GM19023 (cell line): ENCODE data around the gene ZEB2.

Experiments
- ATAC-seq: cut with Tn5 transposase; IDR thresholded peaks from one replicate; pipeline ENCODE4 v1.9.1; 2021; ENCODE audit warnings: mild to moderate bottlenecking, moderate library complexity; ENCODE audit not compliant: unreplicated experiment

Gene ZEB2

GRCh38 chr2:144496977-144497598 is 22.8 kb downstream of the ZEB2 start:
- no peak for ATAC-seq

DNA sequence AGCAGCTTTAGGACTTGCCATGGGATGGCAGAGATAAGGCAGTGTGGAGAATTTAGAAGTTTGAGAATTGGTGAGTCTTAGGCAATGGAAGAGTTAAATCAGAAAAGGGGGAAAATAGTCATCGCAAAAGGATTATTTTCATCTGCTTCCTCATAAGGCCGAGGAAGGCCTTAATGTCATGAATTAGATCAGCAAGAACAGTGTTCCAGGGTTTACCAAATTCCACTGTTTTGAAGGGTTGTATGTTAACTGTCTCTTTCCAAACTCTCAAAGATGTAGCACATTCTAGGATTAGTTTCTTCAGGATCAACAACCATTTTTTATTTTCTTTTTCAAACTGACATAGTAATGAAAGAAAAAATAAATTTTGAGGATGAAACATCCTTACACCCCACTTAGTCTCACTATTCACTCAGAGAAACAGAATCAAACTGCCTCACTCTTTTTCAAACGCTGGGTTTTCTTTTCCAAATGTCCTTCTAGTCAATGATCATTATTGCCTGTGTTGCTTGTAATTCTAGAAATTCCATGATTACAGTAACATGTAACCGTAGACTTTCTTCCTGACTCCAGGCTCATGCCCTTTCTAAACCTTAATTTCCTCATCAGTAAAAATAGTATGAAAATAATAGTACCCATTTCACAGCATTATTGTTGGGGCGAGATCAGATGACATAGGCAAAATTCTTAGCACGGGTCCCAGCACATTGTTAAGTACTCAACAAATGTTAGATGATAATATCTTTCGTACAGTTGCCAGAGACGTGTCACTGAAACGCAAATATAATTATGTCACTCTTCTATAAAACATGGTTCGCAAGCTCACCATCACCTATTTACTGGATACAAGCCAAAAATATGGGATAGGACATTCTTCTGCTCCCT is 23.6 kb downstream of the ZEB2 start:
- ATAC-seq: no peak

- no peak for ATAC-seq
These were observed 24.5 kb downstream of the ZEB2 start for GRCh38 chr2:144495227-144496091.

GRCh38 chr2:144493027-144493809 is 26.7 kb downstream of the ZEB2 start:
- no peak for ATAC-seq

- no peak for ATAC-seq
These were observed 29.1 kb downstream of the ZEB2 start for GRCh38 chr2:144490857-144491256.

DNA sequence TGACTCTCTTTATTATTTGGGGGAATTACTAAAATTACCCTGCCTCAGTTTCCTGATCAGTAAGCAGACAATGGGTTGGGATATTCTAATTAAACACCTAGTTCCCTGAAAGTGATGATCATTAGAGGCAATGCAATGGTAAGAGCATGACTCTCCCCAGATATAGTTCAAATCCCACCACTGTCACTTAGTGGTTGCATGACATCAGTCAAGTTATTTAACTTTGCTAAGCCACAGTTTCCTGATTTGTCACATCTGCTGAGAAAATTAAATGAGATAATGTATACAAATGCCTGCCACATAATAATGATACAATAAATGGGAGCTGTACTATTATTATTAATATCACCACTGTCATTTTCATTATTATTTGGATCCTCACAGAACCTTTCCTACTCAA is 29.9 kb downstream of the ZEB2 start:
- ATAC-seq: no peak

GRCh38 chr2:144489315-144489916 is 30.5 kb downstream of the ZEB2 start:
- no peak for ATAC-seq

DNA sequence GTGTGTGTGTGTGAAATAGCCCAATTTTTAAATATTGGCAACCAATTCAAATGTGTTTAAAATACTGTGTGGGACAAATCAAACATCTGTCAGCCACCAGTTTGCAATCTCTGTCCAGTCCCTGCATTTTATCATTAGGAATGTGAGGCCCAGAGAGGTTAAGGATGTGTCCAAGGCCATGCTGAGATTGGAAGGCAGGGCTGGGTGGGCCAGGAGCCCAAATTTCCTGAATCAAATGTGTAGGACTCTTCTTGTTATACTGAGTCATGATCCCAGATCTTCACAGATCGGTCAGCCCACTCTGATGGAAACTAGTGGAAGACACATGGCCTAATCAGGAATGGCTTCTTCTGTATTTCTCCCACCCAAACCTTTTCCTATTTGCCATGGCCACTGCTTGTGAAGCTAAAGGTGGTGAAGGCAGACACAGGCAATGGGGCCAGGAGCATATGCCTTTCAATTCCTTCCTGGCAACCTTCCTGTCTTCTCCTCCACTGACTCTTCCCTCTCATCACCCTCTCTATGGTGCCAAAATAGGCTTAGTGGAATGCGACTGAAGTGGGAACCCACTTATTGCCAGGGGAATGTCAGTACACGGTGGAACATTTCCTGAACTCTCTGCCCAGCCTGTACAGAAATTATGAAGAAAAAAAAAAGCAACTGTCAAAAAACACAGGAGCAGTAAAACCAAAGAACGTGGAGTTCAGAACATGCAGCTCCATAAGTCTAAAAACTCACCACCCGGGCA is 35.5 kb downstream of the ZEB2 start:
- ATAC-seq: no peak

DNA sequence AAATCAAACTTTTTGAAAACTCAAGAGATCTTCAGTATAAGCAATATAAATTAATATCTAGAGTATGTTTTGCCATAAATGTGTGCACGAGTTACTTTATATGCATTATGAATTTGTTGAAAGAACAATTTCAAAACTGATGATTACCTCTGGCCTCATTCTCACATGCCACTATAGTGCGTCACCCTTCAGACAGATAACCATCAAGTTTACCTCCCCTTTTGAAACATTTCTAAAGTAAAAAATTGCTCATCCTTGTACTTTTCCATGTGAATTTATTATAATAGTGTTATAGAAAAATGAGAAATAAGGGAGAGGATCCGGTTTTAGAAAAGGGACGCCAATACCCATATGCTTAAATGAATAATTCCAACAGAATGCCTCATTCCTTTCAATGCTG is 38.3 kb downstream of the ZEB2 start:
- ATAC-seq: no peak

- ATAC-seq: no peak
These were observed 38.8 kb downstream of the ZEB2 start for GRCh38 chr2:144481109-144481508.

DNA sequence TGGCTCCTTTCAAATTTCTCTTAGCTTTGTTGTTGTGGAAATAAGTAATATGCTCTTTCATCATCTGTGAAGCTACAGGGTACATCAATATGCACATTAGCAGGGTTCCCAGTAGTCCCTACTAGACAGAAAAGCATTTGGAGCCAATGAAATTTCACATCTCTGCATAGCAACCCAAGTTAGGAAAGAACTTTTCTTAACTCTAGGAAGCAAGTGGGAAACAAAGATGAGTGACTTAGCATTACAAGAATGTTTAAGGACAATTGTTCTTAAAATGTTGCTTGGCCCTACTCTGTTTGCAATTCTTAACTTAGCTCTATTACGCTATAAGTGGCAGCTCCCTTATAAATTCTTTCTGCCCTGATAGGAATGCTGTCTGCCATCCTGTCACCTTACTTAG is 39.6 kb downstream of the ZEB2 start:
- no peak for ATAC-seq

DNA sequence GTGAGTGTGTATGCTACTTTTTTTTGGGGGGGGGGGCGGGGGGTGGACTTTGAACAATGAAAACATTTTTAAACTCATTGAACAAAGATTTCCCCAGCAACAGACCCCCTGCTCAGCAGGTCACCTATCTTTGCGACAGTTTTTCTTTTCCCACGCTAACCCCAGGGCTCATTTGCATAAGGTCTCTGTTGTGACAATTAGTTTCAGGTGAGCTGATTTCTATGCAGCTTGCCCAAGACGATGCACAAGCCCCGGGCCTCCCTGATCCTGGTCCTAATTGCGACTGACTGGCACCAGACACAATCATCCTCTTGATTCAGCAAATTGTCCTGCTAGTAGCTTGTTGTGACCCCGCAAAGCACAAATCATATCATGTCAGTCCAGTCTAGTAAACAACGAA is 40.3 kb downstream of the ZEB2 start:
- ATAC-seq: no peak

- ATAC-seq: no peak
These were observed 40.8 kb downstream of the ZEB2 start for GRCh38 chr2:144479138-144479537.

DNA sequence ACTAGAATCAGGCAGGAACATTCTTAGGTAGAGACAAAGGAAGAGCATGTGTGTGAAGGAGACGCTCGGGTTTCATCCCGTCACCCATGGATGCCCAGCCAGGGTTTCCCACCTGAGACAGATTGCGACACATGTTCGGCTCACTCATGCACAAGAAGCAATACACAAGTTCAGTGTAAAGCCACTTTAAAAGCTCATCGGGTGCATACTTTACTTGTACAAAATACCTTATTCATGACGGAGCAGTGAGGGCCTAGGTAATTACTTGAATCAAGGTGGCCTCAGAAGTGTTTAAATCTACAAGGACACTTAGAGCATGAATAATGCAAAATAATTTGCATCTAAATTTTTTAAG is 42.0 kb downstream of the ZEB2 start:
- no peak for ATAC-seq

DNA sequence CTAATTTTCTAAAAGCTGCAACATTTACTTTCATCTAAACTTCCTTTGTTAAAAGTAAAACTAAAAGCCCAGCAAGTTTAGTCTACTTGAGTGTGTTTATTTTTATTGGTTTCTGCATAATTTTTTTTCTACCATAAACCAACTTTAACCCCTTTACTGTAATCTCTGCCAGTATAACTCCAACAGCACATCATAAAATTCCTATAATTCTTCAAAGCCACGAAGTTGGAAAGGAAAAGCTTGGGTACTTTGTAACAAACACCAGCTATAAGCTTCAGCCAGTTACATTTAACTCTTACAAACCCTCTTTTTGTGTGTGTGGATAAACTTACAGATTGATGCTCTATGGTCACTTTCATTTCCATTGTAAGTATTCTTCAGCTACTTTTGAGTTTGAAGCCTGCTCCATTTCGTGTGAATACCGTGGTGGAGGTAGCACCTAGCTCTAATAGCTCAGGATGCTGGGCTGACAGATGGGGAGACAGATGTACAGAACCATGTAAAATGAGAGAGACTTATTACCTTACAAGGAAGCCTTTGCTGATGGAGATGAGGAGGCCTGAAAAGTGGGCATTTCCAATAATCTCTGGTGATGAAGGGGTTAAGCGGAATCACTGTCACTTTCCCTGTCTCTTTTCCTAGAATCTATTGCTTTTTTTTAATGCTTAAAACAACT is 42.5 kb downstream of the ZEB2 start:
- no peak for ATAC-seq

- no peak for ATAC-seq
These were observed 43.2 kb downstream of the ZEB2 start for GRCh38 chr2:144476682-144477081.

GRCh38 chr2:144475569-144476275 is 44.2 kb downstream of the ZEB2 start:
- no peak for ATAC-seq

- no peak for ATAC-seq
These were observed 44.9 kb downstream of the ZEB2 start for GRCh38 chr2:144475044-144475443.

- no peak for ATAC-seq
These were observed 45.9 kb downstream of the ZEB2 start for GRCh38 chr2:144474017-144474416.
